HG03575 (cell line): Measurements from ENCODE around the gene NAV2.
"Not testable (repeated sequence)": the region's sequence is repeated elsewhere in the genome, so short reads cannot be mapped to it uniquely, and the experiment has no call there.

ENCODE experiments used
- ATAC-seq: cut with Tn5 transposase; IDR thresholded peaks from one replicate; pipeline ENCODE4 v1.9.1; 2021; ENCODE audit not compliant: unreplicated experiment, insufficient number of reproducible peaks, low FRiP score; ENCODE audit errors: extremely low read depth

NAV2 gene

GRCh38 chr11:19923626-19924025 lies 211.0 kb downstream of the NAV2 start:
- no peak for ATAC-seq

GRCh38 chr11:19924311-19924710 lies 211.7 kb downstream of the NAV2 start:
- no peak for ATAC-seq

DNA sequence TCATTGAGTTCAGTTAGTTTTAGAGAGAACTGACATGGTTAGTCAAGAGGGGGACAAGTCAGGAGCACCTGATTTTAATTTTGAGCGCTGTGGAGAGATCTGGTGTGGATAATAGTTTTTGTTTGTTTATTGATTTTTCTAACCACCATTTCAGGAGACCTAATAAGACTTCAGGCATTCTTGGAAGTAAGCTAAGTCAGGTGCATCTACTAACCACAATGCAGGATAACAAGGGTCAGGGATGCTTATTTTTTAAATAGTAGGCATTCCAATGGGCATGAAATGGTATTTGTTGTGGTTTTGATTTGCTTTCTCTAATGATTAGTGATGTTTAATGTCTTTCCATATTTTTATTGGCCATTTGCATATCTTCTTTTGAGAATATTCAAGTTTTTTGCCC lies 212.1 kb downstream of the NAV2 start:
- no peak for ATAC-seq

- ATAC-seq = not testable (repeated sequence)
Measured at GRCh38 chr11:19927403-19927802, 214.8 kb downstream of the NAV2 start.

GRCh38 chr11:19929147-19929546 lies 216.5 kb downstream of the NAV2 start:
- no peak for ATAC-seq

GRCh38 chr11:19929655-19930054 lies 217.0 kb downstream of the NAV2 start:
- no peak for ATAC-seq

- no peak for ATAC-seq
Measured at GRCh38 chr11:19931141-19931770, 218.6 kb downstream of the NAV2 start.

GRCh38 chr11:19931771-19932369 lies 219.2 kb downstream of the NAV2 start:
- ATAC-seq = no peak

DNA sequence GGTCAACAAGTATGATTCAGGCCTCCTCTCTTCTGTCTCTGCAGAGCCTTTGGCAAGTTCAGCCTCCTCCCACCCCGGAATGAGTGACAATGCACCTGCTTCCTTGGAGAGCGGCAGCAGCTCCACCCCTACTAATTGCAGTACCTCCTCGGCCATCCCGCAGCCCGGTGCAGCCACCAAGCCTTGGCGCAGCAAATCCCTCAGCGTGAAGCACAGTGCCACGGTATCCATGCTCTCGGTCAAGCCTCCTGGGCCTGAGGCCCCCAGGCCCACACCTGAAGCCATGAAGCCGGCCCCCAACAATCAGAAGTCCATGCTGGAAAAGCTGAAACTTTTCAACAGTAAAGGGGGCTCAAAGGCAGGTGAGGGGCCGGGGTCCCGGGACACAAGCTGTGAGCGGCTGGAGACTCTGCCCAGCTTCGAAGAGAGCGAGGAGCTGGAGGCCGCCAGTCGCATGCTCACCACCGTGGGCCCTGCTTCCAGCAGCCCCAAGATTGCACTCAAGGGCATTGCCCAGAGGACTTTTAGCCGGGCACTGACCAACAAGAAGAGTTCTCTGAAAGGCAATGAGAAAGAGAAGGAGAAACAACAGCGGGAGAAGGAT lies 220.6 kb downstream of the NAV2 start:
- no peak for ATAC-seq

DNA sequence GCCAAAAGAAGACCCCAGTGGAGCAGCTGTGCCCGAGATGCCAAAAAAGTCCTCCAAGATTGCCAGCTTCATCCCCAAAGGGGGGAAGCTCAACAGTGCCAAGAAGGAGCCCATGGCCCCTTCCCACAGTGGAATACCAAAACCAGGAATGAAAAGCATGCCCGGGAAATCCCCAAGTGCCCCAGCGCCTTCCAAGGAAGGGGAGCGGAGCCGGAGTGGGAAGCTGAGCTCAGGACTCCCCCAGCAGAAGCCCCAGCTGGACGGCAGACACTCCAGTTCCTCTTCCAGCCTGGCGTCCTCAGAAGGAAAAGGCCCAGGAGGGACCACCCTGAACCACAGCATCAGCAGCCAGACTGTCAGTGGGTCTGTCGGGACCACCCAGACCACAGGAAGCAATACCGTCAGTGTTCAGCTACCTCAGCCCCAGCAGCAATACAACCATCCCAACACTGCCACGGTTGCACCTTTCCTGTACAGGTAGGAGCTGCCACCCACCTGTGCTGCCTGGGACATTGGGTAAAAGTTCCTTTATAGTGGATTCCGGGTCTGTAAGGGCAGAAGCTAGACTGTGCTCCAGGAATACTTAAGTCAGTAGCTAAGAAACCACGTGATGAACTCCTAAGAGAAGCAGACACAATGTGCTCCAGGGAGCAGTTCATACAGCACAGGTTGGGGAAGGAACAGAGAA lies 221.3 kb downstream of the NAV2 start:
- ATAC-seq = no peak

GRCh38 chr11:19934828-19935259 lies 222.2 kb downstream of the NAV2 start:
- no peak for ATAC-seq

DNA sequence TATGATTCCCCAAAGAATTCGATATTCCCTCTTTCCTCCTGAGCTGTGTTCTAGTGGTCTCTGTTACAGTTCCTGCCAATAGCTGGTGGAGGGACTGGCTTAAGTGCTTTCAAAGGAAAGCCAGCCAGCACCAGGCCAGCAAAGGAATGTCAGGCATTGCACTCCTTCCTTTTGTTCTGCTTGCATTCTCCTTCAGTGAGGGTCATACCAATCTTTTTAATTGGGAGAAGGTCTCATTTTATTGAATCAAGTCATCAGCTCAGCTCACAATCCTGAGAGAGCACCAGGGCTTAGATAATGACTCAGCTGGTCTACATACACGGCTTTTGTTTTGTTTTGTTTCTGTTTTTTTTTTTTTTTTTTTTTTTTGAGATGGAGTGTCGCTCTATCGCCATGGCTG lies 222.9 kb downstream of the NAV2 start:
- ATAC-seq = no peak

DNA sequence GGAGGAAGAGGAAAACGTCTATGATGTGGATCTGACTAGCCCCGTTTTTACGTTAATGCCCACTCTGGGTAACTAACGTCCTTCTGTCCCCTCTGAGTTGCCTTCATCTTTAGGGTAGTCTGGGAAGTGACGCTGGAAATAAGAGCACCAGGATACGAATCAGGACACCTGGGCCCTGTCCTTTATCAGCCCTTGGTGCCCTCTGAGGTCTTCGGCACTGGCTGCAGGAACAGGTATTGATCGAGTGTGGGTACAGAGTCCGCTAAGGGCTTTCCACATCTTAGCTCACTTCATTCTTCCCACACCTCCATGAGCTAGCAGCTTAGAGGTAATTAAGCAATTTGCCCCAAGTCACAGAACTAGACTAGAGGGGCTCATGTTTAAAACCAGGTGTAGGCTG lies 223.8 kb downstream of the NAV2 start:
- no peak for ATAC-seq

GRCh38 chr11:19938169-19938856 lies 225.7 kb downstream of the NAV2 start:
- ATAC-seq = no peak

- ATAC-seq = no peak
Measured at GRCh38 chr11:19938866-19939265, 226.2 kb downstream of the NAV2 start.

GRCh38 chr11:19939415-19939929 lies 226.8 kb downstream of the NAV2 start:
- no peak for ATAC-seq

DNA sequence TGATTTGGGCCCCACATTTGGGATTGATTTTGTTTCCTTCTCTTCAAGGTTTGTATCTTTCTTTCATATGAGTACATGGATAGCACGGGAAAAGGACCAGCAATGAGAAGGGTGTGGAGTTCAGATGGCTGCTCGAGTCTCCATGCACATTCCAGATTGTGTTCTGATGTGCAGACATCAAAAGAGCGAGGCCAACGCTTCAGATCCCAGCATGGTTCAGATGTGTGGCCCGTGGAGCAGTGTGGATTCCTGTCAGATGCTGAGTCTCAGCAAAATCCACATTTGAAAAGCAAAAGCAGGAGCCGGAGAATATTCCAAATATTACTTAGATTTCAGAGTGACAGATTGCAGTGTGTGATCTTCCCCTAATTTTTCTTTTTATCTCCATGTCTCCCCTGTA lies 228.2 kb downstream of the NAV2 start:
- ATAC-seq = no peak

- ATAC-seq = no peak
Measured at GRCh38 chr11:19946681-19947080, 234.0 kb downstream of the NAV2 start.

- no peak for ATAC-seq
Measured at GRCh38 chr11:19947537-19948114, 235.0 kb downstream of the NAV2 start.
